Measurements from ENCODE around the gene COL13A1. TPM values are rescaled to one million over a fixed set of nuclear protein-coding genes. Genes with fewer than 3 reads are reported as not detected.

Gene COL13A1
- total and polyA plus RNA-seq, 2 of the 8 experiments (the other 6 are each of a cell fraction or from before 2014, with no cell fraction given) = 2.6 to 5.2 TPM

GRCh38 chr10:69850440-69850839 is 48.7 kb downstream of the COL13A1 start:
- peak overlapping the region; percentile 25 for H4K91ac ChIP-seq (replicated peaks; ENCODE audit: insufficient read length, low read length)
- peak overlapping the region; percentile 38; the same call in 1 of the 2 replicates for H2BK5ac ChIP-seq (ENCODE audit: low read depth, low read length)
- TF ChIP-seq RNF2 (IDR thresholded peaks at IDR 0.05; ENCODE audit: borderline replicate concordance, low read depth, low read length, missing control alignments, poor library complexity, severe bottlenecking) = no peak
- TF ChIP-seq EP300 (IDR thresholded peaks at IDR 0.05; ENCODE audit: borderline replicate concordance in 1 of 2, low read depth in 2 of 2, low read length in 2 of 2) = no peak
- no peak for TF ChIP-seq GABPA (IDR thresholded peaks at IDR 0.05; ENCODE audit: borderline replicate concordance, insufficient read depth, low read length)
- no peak for TF ChIP-seq SP1 (IDR thresholded peaks at IDR 0.05; ENCODE audit: low read depth, low read length)
- TF ChIP-seq SUZ12 (IDR thresholded peaks at IDR 0.05; ENCODE audit: low read length) = no peak
- TF ChIP-seq BRCA1 (IDR thresholded peaks at IDR 0.05; ENCODE audit: low read depth, low read length) = no peak
- no peak for TF ChIP-seq POU5F1 (IDR thresholded peaks at IDR 0.05; ENCODE audit: low read depth, low read length)
- no peak for TF ChIP-seq KDM5A (IDR thresholded peaks at IDR 0.05; ENCODE audit: low read length)
- TF ChIP-seq POLR2AphosphoS5 (IDR thresholded peaks at IDR 0.05; ENCODE audit: low read depth, low read length) = no peak
- TF ChIP-seq POLR2A (IDR thresholded peaks at IDR 0.05; ENCODE audit: control extremely low read depth in 1 of 2, low read depth in 2 of 2, low read length in 2 of 2) = no peak

More at GRCh38 chr10:69850440-69850839, 48.7 kb downstream of the COL13A1 start:
- H3K4ac ChIP-seq (replicated peaks; ENCODE audit: insufficient read length, low read depth, low read length) = no peak overlapping the region
- H3K18ac ChIP-seq (ENCODE audit: extremely low read depth, low read length) = 0 out of 2 replicates have a peak overlapping the region, but pooled peaks have one; percentile 21
- H2BK12ac ChIP-seq (ENCODE audit: low read depth, low read length) = peak overlapping the region; percentile 91; the same call in 1 of the 2 replicates
- no peak overlapping the region for H3K27ac ChIP-seq (ENCODE audit: low read depth, low read length)
- 62% methylated on average over 6 of the region's 6 CpGs; no CpG with 5 or more reads in 1 of the 2 experiments for WGBS, 2 experiments (ENCODE audit: extremely low coverage in 1 of 2, insufficient coverage in 1 of 2, insufficient read length in 1 of 2, insufficient replicate concordance in 2 of 2, low coverage in 1 of 2, low lambda C conversion rate in 2 of 2, missing lambda C conversion rate in 1 of 2)
- H2BK120ac ChIP-seq (replicated peaks; ENCODE audit: low read depth, low read length) = no peak overlapping the region
- no peak overlapping the region for H3K4me2 ChIP-seq (ENCODE audit: insufficient read depth in 1 of 2, low read depth in 2 of 2, low read length in 2 of 2)
- ChIA-PET CTCF (ENCODE audit: partially characterized antibody) (interaction anchor here (0.7 to 13.8 kb wide), 15 partner anchors 11 to 108 kb away, joined by 3 to 128 read pairs (median 4); partner anchors contain the start of gene COL13A1), POLR2A (ENCODE audit: partially characterized antibody) (interaction anchor here (1.1 to 2.1 kb wide), 3 partner anchors 22 to 64 kb away, joined by 3 to 4 read pairs (median 3); no protein-coding TSS in a partner anchor)
- no peaks in the 10 kb centered on the region for H3K27me3 ChIP-seq (replicated peaks in 1 of 4; ENCODE audit: control insufficient read depth in 3 of 4, extremely low read depth in 1 of 4, insufficient read depth in 3 of 4, low read length in 3 of 4)
- no peak overlapping the region for H3K9ac ChIP-seq (replicated peaks in 1 of 4; ENCODE audit: extremely low read depth in 1 of 4, low read depth in 3 of 4, low read length in 3 of 4)
- no peaks in the 10 kb centered on the region for H3K23me2 ChIP-seq (ENCODE audit: low read depth, low read length)
- H3K9me3 ChIP-seq (ENCODE audit: insufficient read depth in 2 of 2, low read depth in 1 of 2, low read length in 1 of 2) = no peaks in the 10 kb centered on the region
- H2BK15ac ChIP-seq (ENCODE audit: low read length) = no peak overlapping the region
- H3K23ac ChIP-seq (ENCODE audit: insufficient read length) = no peak overlapping the region
- H3K36me3 ChIP-seq (ENCODE audit: control insufficient read depth in 2 of 4, insufficient read depth in 4 of 4, low read length in 3 of 4) = no peaks in the 10 kb centered on the region
- H2BK20ac ChIP-seq (ENCODE audit: low read length) = peak overlapping the region; percentile 89; the same call in 1 of the 2 replicates
- no peak for DNase-seq (ENCODE audit: low read depth in 1 of 2, low spot score in 2 of 2)
- H3K4me3 ChIP-seq (ENCODE audit: extremely low read depth in 1 of 4, insufficient read depth in 2 of 4, low read depth in 3 of 4, low read length in 4 of 4) = no peak overlapping the region
- no peak overlapping the region for H2AK5ac ChIP-seq (ENCODE audit: low read depth, low read length)
- H3K79me2 ChIP-seq (ENCODE audit: control insufficient read depth in 1 of 2, insufficient read depth in 2 of 2, low read length in 2 of 2) = no peaks in the 10 kb centered on the region
- H2AFZ ChIP-seq (ENCODE audit: low read length) = no peak overlapping the region
- no peak overlapping the region for H3K14ac ChIP-seq (ENCODE audit: insufficient read length)
- no peak overlapping the region for H4K5ac ChIP-seq (ENCODE audit: insufficient read length, low read depth, low read length)
- FAIRE-seq = no peak
- no peaks in the 10 kb centered on the region for H4K20me1 ChIP-seq (replicated peaks in 1 of 2; ENCODE audit: control insufficient read depth in 1 of 2, insufficient read depth in 2 of 2, low read length in 2 of 2)
- H3K4me1 ChIP-seq (replicated peaks in 1 of 4; ENCODE audit: control insufficient read depth in 3 of 4, insufficient read depth in 4 of 4, low read length in 3 of 4) = peaks cover 14 to 48% (median 29%) of the 10 kb centered on the region in 4 experiments
- no peak overlapping the region for H4K8ac ChIP-seq (ENCODE audit: extremely low read depth, insufficient read depth, low read length)
- no peak overlapping the region for H3K56ac ChIP-seq (replicated peaks; ENCODE audit: insufficient read length, low read depth, low read length)
- no peaks in the 10 kb centered on the region for H3K79me1 ChIP-seq (ENCODE audit: low read depth, low read length)

Measured in H1 (cell line).